PC-3 (cell line): Measurements from ENCODE around the gene KCNK18.

ENCODE experiments used
- EZH2 ChIP-seq: fragments of 300-600 bp; sonication (generic); IDR thresholded peaks from one replicate; pipeline ENCODE4 v1.6.1; 2017; ENCODE audit warnings: antibody characterized with exemption, mild to moderate bottlenecking, low read length; ENCODE audit not compliant: unreplicated experiment
- TF ChIP-seq, protein P1 (sequence below): fragments of 300-600 bp; sonication (generic); conservative IDR thresholded peaks from 2 replicates; pipeline ENCODE4 v1.5.1; 2017; ENCODE audit warnings: antibody characterized with exemption, low read depth, mild to moderate bottlenecking, low read length

DNA sequence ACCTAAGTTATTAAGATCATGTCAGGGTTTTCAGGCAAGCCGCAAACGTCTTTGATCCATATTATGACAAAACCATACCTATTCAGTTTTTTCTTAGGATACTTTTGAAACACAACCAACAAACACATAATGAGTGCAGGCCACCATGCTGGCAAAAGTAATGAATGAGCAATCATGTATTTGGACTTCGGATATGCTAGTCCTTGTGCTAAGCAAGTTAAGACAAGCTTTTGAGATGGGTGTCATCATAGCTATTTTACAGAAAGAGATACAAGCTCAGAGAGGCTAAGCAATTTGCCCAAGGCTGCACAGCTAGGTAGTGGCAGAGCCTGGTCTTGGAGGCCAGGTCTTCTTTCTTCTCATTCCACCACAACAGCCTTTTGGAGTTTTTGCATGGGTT is 12.5 kb upstream of the KCNK18 start:
- TF ChIP-seq, protein P1, sequence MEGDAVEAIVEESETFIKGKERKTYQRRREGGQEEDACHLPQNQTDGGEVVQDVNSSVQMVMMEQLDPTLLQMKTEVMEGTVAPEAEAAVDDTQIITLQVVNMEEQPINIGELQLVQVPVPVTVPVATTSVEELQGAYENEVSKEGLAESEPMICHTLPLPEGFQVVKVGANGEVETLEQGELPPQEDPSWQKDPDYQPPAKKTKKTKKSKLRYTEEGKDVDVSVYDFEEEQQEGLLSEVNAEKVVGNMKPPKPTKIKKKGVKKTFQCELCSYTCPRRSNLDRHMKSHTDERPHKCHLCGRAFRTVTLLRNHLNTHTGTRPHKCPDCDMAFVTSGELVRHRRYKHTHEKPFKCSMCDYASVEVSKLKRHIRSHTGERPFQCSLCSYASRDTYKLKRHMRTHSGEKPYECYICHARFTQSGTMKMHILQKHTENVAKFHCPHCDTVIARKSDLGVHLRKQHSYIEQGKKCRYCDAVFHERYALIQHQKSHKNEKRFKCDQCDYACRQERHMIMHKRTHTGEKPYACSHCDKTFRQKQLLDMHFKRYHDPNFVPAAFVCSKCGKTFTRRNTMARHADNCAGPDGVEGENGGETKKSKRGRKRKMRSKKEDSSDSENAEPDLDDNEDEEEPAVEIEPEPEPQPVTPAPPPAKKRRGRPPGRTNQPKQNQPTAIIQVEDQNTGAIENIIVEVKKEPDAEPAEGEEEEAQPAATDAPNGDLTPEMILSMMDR: no peak
- TF ChIP-seq EZH2: no peak
